Lung (tissue), 12 donors: Measurements from ENCODE around the gene CRYBA1. TPM values are rescaled to one million over a fixed set of nuclear protein-coding genes. Genes with fewer than 3 reads are reported as not detected.
A peak's percentile ranks its signal among the peaks of the same experiment; 100 is the strongest.

Experiments used
- ATAC-seq: fragments of 200-7000 bp; cut with Tn5 transposase; one replicate; pipeline ENCODE4 v1.9.1; 2020; ENCODE audit warnings: moderate number of reproducible peaks; ENCODE audit not compliant: insufficient read depth, low FRiP score
- DNase-seq, 3 donors: peaks; one replicate each; pipeline ENCODE4 v3.0.0-alpha.2; 2013 to 2017
- H3K27ac ChIP-seq, 2 donors: one replicate each; pipeline ENCODE4 v1.5.1; 2013; ENCODE audit warnings: mild to moderate bottlenecking in 2 of 2, moderate library complexity in 2 of 2, control low read depth in 1 of 2, inconsistent platforms in 1 of 2, low read depth in 1 of 2, low read length in 1 of 2
- H3K27me3 ChIP-seq, 3 donors: one replicate each; pipeline ENCODE4 v1.5.1; 2013; ENCODE audit warnings: low read length in 2 of 3; ENCODE audit not compliant: control insufficient read depth in 3 of 3, insufficient read depth in 3 of 3
- H3K36me3 ChIP-seq, 4 donors: one replicate each; pipeline ENCODE4 v1.5.1; 2013; ENCODE audit warnings: low read length in 4 of 4, mild to moderate bottlenecking in 1 of 4, moderate library complexity in 1 of 4; ENCODE audit not compliant: control insufficient read depth in 4 of 4, insufficient read depth in 4 of 4
- H3K4me1 ChIP-seq, 5 donors: one replicate each; pipeline ENCODE4 v1.5.1; 2013; ENCODE audit warnings: low read length in 5 of 5, mild to moderate bottlenecking in 2 of 5, moderate library complexity in 1 of 5; ENCODE audit not compliant: control insufficient read depth in 5 of 5, insufficient read depth in 5 of 5
- H3K4me3 ChIP-seq: one replicate; pipeline ENCODE4 v1.5.1; 2013; ENCODE audit warnings: mild to moderate bottlenecking, control low read depth, moderate library complexity
- H3K9ac ChIP-seq, 2 donors: one replicate each; pipeline ENCODE4 v1.5.1; 2013; ENCODE audit warnings: low read length in 2 of 2, control low read depth in 1 of 2; ENCODE audit not compliant: insufficient read depth in 1 of 2
- H3K9me3 ChIP-seq, 4 donors: one replicate each; pipeline ENCODE4 v1.5.1; 2013; ENCODE audit warnings: low read length in 3 of 4, mild to moderate bottlenecking in 1 of 4, moderate library complexity in 1 of 4; ENCODE audit not compliant: control insufficient read depth in 4 of 4, insufficient read depth in 3 of 4
- CTCF ChIP-seq: IDR thresholded peaks from 2 replicates; pipeline ENCODE4 v1.5.1; 2012; ENCODE audit warnings: mild to moderate bottlenecking; ENCODE audit errors: control extremely low read depth, extremely low read depth
- WGBS, 2 donors: extraction: QIAGEN DNeasy Blood & Tissue Kit; methylation state at CpG; one replicate each; pipeline ENCODE4 v1.1.7; 2013; 5-methylcytosine and 5-hydroxymethylcytosine counted together
- polyA plus RNA-seq, 2 donors: library from polyadenylated mRNA; stranded (reverse); fragments of 200-250 nt; gene quantifications; one replicate each; pipeline ENCODE4 v1.2.1, GENCODE V29; 2013
- total RNA-seq, 2 donors: library from RNA; depleted of rRNA in 1 of 2; stranded (reverse); fragments of >200 nt in 1 of 2; gene quantifications; one replicate each; pipeline ENCODE4 v1.2.1, GENCODE V29; 2014 to 2021
- donor health status: control.
- donor health status: control.
- donor health status: Bipolar disorder and iron deficiency.
- donor health status: healthy.
- donor health status: DM: yes; HTN: yes; CAD: no.

Gene CRYBA1
- total and polyA plus RNA-seq, 4 donors = not detected

- WGBS, 2 donors = 62 to 78% methylated on average over 3 of the region's 3 CpGs
- ATAC-seq = no peak
- peaks cover 0 to 15% (median 5%) of the 10 kb centered on the region in 3 donors for H3K27me3 ChIP-seq
- no peak overlapping the region for H3K4me3 ChIP-seq
- no peak overlapping the region for H3K9ac ChIP-seq
- H3K9me3 ChIP-seq = no peaks in the 10 kb centered on the region
- DNase-seq = peak in 1 of 3 donors; percentile 34
- no peak for TF ChIP-seq CTCF
- no peak overlapping the region for H3K27ac ChIP-seq
- no peaks in the 10 kb centered on the region for H3K36me3 ChIP-seq
- H3K4me1 ChIP-seq = peaks cover 0 to 3% (median 0%) of the 10 kb centered on the region in 5 donors
These were observed 9.1 kb upstream of the CRYBA1 start for GRCh38 chr17:29237476-29238132.

DNA sequence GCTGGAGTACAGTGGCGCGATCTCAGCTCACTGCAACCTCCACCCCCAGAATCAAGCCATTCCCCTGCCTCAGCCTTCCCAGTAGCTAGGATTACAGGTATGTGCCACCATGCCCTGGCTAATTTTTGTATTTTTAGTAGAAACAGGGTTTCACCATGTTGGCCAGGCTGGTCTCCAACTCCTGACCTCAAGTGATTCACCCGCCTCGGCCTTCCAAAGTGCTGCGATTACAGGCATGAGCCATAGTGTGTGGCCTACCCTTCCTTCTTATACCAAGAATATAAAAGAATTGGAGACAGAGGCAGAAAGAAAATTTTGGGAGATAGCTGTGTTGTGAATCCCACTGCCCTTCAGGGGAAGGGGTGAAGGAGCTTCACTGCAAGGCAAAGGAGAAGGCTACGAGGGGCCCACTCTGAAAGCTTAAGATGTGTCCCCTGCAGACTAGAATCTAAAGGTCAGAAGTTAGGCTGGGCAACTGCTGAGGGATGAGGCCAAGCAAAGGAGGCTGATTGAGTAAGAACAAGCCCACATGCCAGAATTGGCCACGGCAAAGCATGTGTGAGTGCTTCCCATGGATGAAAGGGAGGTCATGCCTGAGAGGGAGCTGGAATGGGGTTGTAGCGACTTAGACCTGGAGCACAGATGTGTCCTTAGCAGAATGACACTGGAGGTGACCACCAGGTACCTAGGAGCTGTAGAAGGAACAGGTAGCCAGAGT lies 8.4 kb upstream of the CRYBA1 start:
- 59 to 69% methylated on average over 8 of the region's 8 CpGs for WGBS, 2 donors
- TF ChIP-seq CTCF = no peak
- ATAC-seq = no peak

DNA sequence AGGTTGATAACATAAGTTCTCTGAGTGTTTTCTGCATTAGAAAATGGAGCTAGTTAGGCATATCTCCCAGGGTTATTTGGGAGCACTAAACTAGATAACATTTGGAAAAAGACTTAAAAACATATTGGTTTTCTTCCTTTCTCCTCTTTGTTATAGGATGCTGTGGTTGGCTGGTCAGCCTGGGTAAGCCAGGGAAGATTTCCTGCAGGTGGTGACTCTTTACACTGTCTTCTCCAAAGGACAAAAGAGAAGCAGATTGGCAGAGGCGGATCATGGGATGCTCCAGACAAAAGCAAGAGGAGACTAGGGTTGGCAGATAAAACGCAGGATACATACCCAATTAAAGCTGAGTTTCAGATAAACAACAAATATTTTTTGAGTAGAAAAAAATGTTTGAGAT lies 6.2 kb upstream of the CRYBA1 start:
- H3K4me1 ChIP-seq = peaks cover 0 to 3% (median 0%) of the 10 kb centered on the region in 5 donors
- no peak overlapping the region for H3K9ac ChIP-seq
- peaks cover 0 to 23% (median 5%) of the 10 kb centered on the region in 3 donors for H3K27me3 ChIP-seq
- H3K36me3 ChIP-seq = no peaks in the 10 kb centered on the region
- no peaks in the 10 kb centered on the region for H3K9me3 ChIP-seq
- 65 to 70% methylated on average over 2 of the region's 2 CpGs for WGBS, 2 donors
- DNase-seq (no peak), ATAC-seq (no peak)
- no peak for TF ChIP-seq CTCF
- no peak overlapping the region for H3K4me3 ChIP-seq
- no peak overlapping the region for H3K27ac ChIP-seq

More for the DNA sequence above, 8.4 kb upstream of the CRYBA1 start:
- Histone ChIP-seq H3K9ac (no peak overlapping the region), H3K9me3 (no peaks in the 10 kb centered on the region), H3K36me3 (no peaks in the 10 kb centered on the region), H3K4me3 (no peak overlapping the region), H3K4me1 (peaks cover 0 to 3% (median 0%) of the 10 kb centered on the region in 5 donors), H3K27me3 (peaks cover 0 to 15% (median 5%) of the 10 kb centered on the region in 3 donors), H3K27ac (no peak overlapping the region)
- no peak for DNase-seq
